NCI-H2171 treated with DMSO at 0.1 percent for 48 hours (cell line): ENCODE data around the gene JPH2.
"Not testable (repeated sequence)": the region's sequence is repeated elsewhere in the genome, so short reads cannot be mapped to it uniquely, and the experiment has no call there.

Source experiments
- DNase-seq: peaks from one replicate; lab custom pipeline; 2025; lab: John Stamatoyannopoulos, UW

JPH2 gene

DNA sequence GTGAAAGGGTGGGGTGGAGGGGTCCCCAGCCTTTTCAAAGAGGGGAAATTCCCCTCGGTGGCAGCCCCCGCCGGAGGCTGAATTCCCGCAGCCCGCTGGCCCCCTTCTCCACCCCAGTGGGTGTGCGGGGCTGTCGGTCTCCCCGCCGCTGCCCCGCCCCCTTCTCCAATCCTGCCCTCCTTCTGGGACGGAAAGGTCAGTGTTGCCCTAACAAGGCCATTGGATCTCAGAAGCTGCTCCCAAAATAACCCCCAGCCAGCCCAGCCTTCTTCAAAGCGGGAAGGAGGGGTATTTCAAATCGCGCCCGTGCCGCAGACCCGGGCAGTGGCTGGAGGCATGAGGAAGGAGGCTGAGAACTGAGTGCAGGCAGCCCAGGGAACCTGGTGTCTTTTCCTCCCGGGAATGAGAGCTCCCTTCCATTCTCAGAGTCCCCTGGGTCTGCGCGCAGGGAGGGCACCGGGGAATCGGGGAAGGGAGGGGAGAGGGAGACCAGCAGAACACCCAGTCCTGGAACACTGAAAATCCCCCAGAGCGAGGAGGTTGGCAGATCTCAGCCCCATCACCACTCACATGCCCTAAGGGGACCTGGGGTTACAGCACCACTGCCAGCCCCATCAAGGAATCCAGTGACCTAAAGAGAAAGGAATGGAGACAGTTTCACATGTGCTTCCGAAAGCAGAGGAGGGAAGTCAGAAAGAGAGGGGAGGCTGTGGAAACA lies at the start of gene JPH2:
JPH2 (minus strand) TSS at position 135 of the 718 bp plus-strand sequence. CDS start 483 bp downstream, outside the sequence.
- DNase-seq: no peak

DNA sequence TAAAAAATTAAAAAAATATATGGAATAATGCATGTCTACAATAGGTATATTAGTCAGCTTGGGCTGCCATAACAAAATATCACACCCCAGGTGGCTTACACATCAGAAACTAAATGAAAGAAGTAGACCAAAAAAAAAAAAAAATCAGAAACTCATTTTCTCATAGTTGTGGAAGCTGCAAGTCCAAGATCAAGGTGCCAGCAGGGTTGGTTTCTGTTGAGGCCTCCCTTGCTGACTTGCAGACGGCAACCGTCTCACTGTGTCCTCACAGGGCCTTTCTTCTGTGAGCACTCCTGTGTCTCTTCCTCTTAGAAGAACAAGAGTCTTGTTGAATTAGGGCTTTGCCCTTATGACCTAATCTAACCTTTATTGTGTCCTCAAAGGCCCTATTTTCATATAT lies 48.7 kb upstream of the JPH2 start:
- no peak for DNase-seq

DNA sequence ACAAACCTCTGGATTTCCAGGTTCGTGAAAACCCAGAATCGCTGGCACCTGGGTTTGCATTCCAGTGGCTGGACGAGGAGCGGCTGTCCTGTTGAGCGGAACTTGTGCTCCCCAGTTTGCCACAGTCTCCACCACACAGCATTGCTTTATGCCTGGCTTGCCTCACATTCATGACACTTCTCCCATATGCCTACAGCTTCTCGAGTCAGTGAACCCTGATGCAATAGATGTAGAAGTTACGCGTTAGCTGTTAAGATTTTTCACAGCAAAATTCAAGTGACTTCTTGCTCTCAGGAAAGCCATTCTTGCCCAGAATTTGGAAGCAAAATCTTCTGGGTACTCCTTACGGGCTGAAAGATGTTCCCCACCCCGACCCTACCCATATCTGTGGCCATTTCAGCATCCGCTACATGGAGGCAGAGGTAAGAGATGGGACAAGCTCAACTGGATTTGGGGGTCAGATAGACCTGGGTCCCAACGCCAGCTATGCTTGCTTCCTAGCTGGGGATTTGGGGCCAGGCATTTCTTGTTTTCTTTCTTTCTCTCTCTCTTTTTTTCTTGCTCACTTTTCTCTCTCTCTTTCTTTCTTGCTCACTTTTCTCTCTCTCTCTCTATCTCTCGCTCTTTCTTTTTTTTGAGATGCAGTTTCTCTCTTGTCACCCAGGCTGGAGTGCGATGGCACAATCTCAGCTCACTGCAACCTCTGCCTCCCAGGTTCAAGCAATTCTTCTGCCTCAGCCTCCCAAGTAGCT lies 47.8 kb upstream of the JPH2 start:
- no peak for DNase-seq

DNA sequence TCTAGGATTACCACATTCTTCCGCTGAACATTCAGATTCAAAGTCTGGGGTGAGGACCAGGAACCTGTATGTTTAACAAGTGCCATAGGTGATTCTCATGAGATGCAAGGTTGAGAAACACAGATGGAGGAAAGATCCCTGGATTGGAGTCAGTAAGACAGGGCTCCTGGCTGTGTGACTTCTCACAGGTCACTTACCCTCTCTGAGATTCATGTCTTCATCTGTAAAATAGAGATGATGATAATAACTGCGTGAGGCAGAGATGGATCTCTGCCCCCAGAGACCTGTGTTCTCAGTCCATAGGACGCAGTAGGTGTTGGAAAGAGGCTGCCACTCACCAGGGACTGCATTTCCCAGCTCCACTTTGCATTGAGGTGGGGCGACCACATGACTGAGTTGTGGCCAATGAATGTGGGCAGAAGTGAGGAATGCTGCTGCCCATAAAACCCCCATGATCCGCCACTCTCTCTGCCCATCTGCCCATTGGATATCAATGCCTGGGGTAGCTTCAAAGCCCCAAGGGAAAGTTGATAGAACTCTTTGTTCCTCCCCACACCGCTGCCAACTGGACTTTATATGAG lies 46.5 kb upstream of the JPH2 start:
- DNase-seq: no peak

- DNase-seq: not testable (repeated sequence)
Measured at GRCh38 chr20:44232469-44232856, 45.5 kb upstream of the JPH2 start.

DNA sequence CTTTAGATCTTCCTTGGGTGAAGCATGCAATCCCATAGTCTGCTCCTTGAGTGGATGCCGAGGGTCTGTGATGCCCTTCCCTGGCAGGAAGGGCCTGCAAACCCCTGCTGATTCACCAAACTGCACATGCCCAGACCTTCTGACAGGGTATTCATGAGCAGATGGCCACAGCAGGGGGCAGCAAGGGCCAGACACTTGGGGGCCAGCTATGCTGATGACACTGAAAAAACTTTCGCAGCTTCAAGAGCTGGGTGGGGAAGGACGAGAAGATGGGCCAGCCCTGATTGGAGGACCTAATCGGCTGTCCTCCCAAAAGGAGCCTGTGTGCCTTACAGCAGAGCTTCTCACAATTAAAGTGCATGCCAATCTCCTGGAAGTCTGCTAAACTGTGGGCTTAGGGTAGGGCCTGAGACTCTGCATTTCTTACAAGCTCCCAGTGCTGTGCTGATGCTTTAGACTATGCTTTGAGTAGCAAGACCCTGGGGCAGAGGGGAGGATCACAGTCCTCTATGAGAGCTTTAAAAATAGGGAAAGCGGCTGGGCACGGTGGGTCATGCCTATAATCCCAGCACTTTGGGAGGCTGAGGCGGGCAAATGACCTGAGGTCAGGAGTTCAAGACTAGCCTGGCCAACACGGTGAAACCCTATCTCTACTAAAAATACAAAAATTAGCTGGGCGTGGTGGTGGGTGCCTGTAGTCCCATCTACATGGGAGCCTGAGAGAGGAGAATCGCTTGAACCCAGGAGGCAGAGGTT lies 44.9 kb upstream of the JPH2 start:
- peak; percentile 7 for DNase-seq

DNA sequence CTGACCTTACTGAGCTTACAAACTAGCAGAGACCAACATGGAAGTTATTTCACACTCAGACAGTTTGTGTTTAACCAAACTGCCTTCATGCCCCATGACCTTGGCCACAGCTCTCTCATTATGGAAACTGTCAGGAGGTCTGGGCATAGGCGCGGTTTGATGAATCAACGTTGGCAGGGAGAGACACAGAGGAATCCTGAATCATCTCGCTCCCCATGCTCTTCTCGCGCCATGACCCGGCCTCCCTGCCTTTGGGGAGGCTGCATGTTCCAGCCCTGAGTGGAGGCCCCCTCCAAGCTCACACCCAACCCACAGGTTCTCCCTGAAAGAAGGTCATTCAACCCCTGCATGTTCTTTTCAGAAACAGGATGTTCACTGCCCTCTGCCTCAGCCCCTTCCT lies 44.2 kb upstream of the JPH2 start:
- DNase-seq: no peak

DNA sequence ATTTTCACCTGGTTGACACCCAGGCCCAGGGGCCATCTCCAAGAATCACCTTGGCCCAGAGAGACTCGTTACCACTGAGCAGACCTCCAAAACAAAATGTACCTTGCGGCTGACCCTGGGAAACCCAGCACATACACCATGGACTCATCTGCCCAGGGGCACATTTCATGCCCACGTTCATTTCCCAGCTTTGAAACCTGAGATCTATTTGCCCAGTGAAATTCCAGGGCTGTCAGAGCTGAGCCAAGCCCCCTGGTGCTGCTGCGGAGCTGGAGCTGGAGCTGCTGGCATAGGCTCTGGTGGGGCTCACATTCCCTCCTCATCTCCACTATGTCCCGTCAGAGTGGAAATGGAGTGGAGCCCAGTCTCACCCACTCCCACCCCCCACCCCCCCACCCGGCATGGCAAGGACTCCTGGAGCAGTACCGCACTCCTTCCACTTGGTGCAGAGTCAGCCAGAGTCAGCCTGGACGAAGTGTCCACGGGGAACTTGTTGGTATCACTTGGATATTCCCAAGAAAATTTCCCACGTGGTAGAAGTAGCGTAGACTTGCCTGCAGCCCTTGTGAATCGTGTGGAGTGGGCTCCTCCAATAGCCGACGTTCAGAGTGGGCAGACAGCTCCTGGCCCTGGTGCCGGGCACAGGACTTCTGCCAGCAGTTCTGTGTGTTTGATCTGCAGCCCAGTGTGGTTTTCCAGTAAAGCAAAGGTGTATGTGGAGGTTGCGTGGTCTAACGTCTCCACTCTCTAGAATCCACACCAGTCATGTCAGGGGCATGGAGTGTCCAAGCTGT lies 41.7 kb upstream of the JPH2 start:
- DNase-seq: no peak

DNA sequence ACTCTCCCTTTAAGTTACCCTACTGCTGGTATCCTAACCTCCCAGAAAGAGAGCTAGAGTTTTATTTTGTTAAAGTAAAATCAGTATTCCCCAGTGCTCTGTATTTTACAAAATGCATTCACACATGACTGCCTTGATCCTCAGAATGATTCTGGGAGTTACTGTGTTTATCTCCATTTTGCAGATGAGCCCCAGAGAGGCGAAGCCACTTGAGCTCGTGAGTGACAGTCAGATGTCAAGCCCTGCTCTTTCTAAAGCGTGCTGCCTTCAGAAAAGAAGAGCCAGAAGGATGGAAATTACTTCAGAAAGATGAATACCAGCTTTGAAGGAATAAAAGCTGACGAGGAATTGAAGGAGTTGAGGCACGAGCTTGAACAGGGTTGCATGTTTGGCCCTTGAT lies 37.6 kb upstream of the JPH2 start:
- no peak for DNase-seq

- no peak for DNase-seq
Measured at GRCh38 chr20:44223721-44224120, 36.7 kb upstream of the JPH2 start.

DNA sequence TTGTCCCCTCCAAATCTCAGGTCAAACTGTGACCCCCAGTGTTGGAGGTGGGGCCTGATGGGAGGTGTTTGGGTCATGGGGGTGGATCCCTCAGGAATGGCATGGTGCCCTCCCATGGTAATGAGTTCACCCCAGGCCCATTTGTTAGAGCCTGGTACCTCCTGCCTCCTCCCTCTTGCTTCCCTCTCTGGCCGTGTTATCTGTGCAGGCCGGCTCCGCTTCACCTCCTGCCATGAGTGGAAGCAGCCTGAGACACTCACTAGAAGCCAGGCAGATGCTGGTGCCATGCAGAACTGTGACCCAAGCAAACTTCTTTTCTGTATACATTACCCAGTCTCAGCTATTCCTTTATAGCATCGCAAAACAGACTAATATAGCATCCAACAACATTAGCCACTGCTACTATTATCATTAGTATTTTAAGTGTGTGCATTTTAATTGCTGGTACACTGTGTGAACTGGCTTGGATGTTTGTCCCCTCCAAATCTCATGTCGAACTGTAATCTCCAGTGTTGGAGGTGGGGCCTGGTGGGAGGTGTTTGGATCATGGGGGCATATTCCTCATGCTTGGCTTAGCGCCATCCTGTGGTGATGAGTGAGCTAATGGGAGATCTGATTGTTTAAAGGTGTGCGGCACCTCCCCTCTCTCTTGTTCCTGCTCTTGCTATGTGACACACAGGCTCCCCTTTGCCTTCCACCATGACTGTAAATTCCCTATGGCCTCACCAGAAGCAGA lies 35.8 kb upstream of the JPH2 start:
- DNase-seq: no peak

DNA sequence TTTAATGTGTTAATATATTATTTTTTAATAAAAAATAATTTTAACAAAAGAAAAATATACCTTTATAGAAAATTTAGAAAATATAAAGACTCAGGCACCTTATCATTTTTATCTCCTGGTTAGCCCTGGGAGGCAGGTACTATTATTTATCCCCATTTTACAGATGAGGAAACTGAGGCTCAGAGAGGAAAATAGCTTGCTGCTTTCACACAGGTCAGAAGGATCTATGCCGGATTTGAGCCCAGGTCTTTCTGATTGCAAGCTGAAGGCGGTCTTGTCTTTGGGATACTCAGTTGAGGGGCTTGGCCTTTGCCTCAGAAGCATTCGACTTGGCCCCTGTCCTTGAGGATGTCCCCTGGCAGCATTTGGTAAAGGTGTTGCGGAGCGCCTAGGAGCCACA lies 35.0 kb upstream of the JPH2 start:
- DNase-seq: no peak

DNA sequence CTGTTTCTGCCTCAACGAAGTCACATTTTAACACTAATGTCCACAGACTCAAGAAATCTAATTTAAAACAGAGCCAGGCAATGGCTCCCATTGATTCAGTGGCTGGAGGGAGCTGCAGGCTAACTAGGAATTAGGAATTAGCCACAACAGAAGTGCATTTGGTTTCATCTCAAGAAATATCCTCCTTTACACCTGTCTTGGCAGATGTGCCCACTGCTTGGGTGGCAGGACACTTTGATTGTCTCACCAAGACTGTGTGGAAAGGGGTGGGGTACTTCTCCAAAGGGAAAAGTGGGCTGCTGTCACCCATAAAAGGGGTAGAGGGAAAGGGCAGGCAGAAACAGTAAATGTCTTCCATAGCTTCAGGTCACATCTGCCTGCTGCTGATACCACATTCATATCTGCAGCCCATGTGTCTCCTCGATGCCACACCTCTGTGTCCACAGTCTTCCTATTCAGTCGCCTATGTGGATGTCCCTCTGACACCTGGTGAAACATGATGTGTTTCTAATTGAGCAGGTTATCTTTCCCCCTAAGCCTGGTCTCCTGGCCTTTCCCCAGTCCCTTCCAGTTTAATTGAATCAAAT lies 34.5 kb upstream of the JPH2 start:
- no peak for DNase-seq

- DNase-seq: no peak
Measured at GRCh38 chr20:44219791-44220190, 32.8 kb upstream of the JPH2 start.

DNA sequence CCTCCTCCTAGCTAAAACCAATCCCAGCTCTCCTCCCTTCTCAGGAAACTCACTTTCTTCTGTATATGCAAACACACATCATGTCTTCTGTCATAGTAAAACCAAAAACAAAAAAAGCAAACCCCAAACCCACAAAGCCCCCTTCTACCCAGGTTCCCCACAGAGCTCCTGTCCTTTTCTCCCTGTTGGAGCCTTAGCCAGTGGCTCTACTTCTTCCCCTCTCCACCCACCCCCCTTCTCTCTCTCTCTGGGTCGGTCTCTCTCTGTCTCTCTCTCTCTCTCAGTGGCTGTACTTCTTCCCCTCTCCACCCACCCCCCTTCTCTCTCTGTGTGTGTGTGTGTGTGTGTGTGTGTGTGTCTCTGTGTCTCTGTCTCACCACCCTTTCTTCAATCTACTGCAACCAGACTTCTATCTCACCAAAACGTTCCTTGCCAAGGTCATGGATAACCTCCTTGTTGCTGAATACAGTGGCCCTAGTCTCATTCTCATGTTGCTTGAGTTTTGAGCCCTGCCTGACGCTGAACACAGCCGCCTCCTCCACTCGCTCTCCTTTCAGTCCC lies 32.3 kb upstream of the JPH2 start:
- DNase-seq: no peak

DNA sequence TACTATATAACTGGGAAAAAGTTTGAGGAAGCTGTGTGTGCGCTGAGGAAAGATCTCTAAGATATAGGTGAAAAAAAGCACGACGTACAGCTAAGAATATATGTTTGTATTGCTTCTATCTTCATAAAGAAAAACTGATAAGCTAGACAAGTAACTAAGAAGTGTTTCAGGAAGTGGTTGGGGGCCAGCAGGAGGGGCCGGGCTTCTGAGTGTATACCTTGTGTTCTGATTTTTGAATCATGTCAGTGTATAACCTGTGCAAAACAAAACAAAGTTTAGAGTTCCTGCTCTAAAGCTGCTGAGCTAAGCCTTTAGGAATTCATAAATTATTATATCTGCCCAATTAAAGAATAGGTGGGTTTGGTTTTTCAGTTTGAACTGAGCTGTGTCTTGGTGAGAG lies 31.5 kb upstream of the JPH2 start:
- no peak for DNase-seq

DNA sequence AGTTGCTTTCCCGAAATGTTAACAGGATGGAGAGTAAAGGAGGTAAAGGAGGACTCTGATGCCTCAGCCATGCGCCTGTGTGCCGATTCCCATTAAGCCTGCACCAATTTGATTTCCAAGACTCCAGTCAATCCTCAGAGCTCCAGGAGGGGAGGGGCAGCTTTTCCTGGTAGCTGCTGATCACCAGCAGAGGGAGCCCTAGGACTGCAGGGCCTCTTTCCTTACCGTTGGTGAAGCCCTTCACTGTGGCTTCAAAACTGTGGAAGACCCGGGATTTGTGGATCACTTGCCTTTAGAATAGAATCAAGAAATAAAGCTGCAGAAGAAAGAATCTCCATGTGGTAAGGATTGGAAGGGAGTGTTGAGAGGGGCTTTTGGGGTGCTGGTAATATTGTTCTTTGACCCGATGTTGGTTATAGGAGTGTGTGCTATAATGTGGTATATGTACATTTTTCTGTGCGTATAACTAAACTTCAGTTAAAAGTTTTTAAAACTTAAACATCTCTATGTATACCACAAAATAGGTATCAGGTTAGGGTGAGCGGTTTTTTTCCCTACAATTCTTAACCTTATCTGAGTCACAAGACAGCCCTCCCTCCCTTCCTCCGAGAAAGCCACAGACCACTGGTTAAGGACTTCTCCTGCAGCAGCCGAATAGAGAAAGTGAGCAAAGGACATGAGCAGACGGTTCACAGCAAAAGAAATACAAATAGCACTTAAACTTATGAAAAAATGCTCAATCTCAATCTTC lies 30.5 kb upstream of the JPH2 start:
- peak; percentile 85 for DNase-seq

- peak; percentile 71 for DNase-seq
Measured at GRCh38 chr20:44215125-44215524, 28.1 kb upstream of the JPH2 start.

GRCh38 chr20:44212792-44213191 lies 25.8 kb upstream of the JPH2 start:
- DNase-seq: no peak
